ENCODE results near the gene SAMD10. TPM values are rescaled to one million over a fixed set of nuclear protein-coding genes. Genes with fewer than 3 reads are reported as not detected.

SAMD10 gene
- polyA plus RNA-seq, 1 of the 3 experiments (the other 2 are of a cell fraction), result 11.6 TPM

- TF ChIP-seq PBX3 (IDR thresholded peaks at IDR 0.05) (no peak), EZH2phosphoT487 (IDR thresholded peaks at IDR 0.05; ENCODE audit: borderline replicate concordance, low read depth) (no peak), TAF1 (IDR thresholded peaks at IDR 0.05; ENCODE audit: borderline replicate concordance, low read depth, low read length) (no peak), NFIC (IDR thresholded peaks at IDR 0.05; ENCODE audit: borderline replicate concordance) (no peak), YY1 (IDR thresholded peaks at IDR 0.05; ENCODE audit: low read depth) (no peak), MEF2A (IDR thresholded peaks at IDR 0.05; ENCODE audit: borderline replicate concordance, low read depth) (no peak), MAX (IDR thresholded peaks at IDR 0.05; ENCODE audit: low read depth) (no peak), NRF1 (IDR thresholded peaks at IDR 0.05; ENCODE audit: low read depth, low read length) (no peak)
- TF ChIP-seq, protein P1, sequence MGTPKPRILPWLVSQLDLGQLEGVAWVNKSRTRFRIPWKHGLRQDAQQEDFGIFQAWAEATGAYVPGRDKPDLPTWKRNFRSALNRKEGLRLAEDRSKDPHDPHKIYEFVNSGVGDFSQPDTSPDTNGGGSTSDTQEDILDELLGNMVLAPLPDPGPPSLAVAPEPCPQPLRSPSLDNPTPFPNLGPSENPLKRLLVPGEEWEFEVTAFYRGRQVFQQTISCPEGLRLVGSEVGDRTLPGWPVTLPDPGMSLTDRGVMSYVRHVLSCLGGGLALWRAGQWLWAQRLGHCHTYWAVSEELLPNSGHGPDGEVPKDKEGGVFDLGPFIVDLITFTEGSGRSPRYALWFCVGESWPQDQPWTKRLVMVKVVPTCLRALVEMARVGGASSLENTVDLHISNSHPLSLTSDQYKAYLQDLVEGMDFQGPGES (IDR thresholded peaks at IDR 0.05; ENCODE audit: low read depth, low read length), result no peak
Observed at GRCh38 chr20:63942969-63943807, 36.3 kb downstream of the SAMD10 start (continued).

- Histone ChIP-seq H3K4me2 (no peak overlapping the region), H3K4me1 (ENCODE audit: control insufficient read depth in 1 of 2, insufficient read depth in 2 of 2, low read depth in 1 of 2, low read length in 1 of 2) (no peaks in the 10 kb centered on the region; a peak in 1 of 4 replicates), H3K4me3 (ENCODE audit: low read depth in 2 of 2, low read length in 1 of 2) (no peak overlapping the region), H2AFZ (ENCODE audit: low read depth) (no peak overlapping the region), H3F3A (replicated peaks; ENCODE audit: insufficient read depth) (peaks cover 8% of the 10 kb centered on the region), H3K9ac (no peak overlapping the region), H4K20me1 (ENCODE audit: insufficient read depth) (peaks cover 57% of the 10 kb centered on the region), H3K27ac (ENCODE audit: low read depth in 2 of 2, low read length in 1 of 2) (no peak overlapping the region; a peak in 1 of 4 replicates), H3K9me3 (no peaks in the 10 kb centered on the region), H3K79me2 (ENCODE audit: insufficient read depth) (peaks cover 11% of the 10 kb centered on the region; the same call in 1 of the 2 replicates), H3K36me3 (replicated peaks in 1 of 2; ENCODE audit: control insufficient read depth in 1 of 2, insufficient read depth in 2 of 2, low read length in 1 of 2) (peaks cover 0 to 54% of the 10 kb centered on the region in 2 experiments), H3K9me2 (no peaks in the 10 kb centered on the region), H3K27me3 (ENCODE audit: insufficient read depth) (no peaks in the 10 kb centered on the region)
- no peak for DNase-seq
- 94% methylated on average over 30 of the region's 30 CpGs for WGBS (ENCODE audit: low lambda C conversion rate)
- ChIA-PET POLR2A (no interaction called here), CTCF (interaction anchor here (1.4 to 2.4 kb wide), 3 partner anchors 31 to 167 kb away, joined by 3 to 10 read pairs (median 7); no protein-coding TSS in a partner anchor)
- no peak for TF ChIP-seq TCF12 (IDR thresholded peaks at IDR 0.05)
- TF ChIP-seq GATA2 (CRISPR knock-in tag; IDR thresholded peaks at IDR 0.05), result no peak
- TF ChIP-seq TEAD4 (IDR thresholded peaks at IDR 0.05; ENCODE audit: borderline replicate concordance, insufficient read depth), result no peak
- TF ChIP-seq, protein P2, sequence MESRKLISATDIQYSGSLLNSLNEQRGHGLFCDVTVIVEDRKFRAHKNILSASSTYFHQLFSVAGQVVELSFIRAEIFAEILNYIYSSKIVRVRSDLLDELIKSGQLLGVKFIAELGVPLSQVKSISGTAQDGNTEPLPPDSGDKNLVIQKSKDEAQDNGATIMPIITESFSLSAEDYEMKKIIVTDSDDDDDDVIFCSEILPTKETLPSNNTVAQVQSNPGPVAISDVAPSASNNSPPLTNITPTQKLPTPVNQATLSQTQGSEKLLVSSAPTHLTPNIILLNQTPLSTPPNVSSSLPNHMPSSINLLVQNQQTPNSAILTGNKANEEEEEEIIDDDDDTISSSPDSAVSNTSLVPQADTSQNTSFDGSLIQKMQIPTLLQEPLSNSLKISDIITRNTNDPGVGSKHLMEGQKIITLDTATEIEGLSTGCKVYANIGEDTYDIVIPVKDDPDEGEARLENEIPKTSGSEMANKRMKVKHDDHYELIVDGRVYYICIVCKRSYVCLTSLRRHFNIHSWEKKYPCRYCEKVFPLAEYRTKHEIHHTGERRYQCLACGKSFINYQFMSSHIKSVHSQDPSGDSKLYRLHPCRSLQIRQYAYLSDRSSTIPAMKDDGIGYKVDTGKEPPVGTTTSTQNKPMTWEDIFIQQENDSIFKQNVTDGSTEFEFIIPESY (IDR thresholded peaks at IDR 0.05; ENCODE audit: borderline replicate concordance, low read depth), result no peak
- no peak for TF ChIP-seq EZH2phosphoT487 (IDR thresholded peaks at IDR 0.05; ENCODE audit: borderline replicate concordance, low read depth)
- no peak for TF ChIP-seq MEF2A (IDR thresholded peaks at IDR 0.05; ENCODE audit: borderline replicate concordance, low read depth)
- TF ChIP-seq FOSL2 (IDR thresholded peaks at IDR 0.05; ENCODE audit: borderline replicate concordance, low read depth), result no peak
Observed at GRCh38 chr20:63942250-63942951, 37.0 kb downstream of the SAMD10 start.
